Daoy (cell line): ENCODE data around the gene MPPED2. TPM values are rescaled to one million over a fixed set of nuclear protein-coding genes. Genes with fewer than 3 reads are reported as not detected.

Source experiments
- DNase-seq: peaks from one replicate; pipeline ENCODE4 v3.0.0-alpha.2; 2015; ENCODE audit warnings: low read depth
- total RNA-seq: library from RNA; depleted of rRNA; stranded (reverse); fragments of >200 nt; shearing (Covaris generic); gene quantifications from 2 replicates; pipeline ENCODE4 v1.2.3, GENCODE V29; 2014

The MPPED2 gene
- total RNA-seq, 1 experiment from 2014 or later = 0.74 TPM

DNA sequence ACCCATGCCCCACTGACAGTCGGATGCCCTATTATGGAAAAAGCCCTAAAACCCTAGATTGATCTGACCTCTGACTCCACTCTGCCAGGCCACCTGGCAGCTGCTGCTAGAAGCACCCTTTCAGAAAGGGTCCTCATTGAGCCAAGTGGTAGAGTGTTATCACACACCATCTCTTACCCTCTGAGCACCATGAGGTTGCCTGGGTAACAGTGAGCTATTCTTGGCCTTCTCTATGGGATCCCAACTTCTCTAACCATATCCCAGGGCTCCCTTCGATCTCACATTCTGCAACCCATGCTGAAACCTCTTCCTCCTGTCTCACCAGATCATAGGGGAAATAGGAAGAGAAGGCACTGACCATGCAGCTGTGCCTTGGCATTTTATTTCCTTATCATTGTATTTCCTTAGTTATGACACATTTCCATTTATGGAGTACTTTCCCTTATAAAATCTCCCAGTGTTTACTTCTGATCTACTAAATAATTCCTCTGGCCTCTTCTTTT lies 52.7 kb downstream of the MPPED2 start:
- no peak for DNase-seq

- DNase-seq = no peak
These were observed 58.6 kb downstream of the MPPED2 start for GRCh38 chr11:30527566-30527965.

DNA sequence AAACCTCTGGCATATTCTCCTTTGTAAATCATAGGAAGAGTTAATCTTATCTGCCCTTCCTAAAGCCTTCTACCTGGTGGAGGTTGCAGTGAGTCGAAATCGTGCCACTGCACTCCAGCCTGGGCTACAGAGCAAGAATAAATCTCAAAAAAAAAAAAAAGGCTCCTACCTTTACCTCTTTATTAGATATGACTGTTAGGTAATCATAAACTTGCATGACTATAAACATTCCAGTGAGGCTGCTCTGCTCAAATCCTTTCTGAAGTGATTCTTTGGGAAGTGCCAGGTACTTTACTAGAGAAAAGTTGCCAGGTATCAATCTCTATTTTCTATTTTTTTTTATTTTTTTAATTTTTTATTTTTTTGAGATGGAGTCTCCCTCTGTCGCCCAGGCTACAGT lies 59.6 kb downstream of the MPPED2 start:
- DNase-seq = no peak

DNA sequence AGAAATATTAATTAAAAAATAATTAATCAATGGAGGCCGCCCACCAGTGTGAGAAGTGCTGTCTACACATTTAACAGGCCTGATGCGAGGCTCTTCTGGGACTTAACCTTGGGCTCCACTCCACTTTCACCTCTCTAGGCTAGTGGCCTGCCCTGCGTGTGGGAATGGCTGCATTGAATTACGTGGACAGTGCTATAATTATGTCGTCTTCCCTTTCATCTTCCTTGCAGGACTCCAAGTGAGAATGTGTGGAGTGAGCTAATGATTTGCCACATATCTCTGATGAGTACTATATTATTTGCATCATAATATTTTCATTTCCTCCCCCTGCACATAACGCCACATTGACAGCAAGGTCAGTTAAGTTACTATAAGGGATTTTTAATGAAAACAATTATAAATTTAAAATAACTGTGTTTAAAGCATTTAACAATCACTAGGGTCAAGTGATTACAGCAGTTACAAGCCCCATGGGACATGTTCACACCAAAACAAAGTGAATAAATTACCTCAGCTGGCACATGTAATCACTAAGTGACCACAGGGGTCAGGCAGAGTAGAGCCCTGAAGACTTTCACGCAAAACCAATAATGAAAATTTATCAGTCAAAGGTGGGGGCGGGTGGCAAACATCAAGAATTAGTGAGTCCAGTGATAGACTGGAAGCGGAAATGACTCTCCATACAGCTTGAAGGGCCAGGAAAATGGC lies 63.5 kb downstream of the MPPED2 start:
- no peak for DNase-seq

GRCh38 chr11:30521297-30522071 lies 64.7 kb downstream of the MPPED2 start:
- DNase-seq = no peak

DNA sequence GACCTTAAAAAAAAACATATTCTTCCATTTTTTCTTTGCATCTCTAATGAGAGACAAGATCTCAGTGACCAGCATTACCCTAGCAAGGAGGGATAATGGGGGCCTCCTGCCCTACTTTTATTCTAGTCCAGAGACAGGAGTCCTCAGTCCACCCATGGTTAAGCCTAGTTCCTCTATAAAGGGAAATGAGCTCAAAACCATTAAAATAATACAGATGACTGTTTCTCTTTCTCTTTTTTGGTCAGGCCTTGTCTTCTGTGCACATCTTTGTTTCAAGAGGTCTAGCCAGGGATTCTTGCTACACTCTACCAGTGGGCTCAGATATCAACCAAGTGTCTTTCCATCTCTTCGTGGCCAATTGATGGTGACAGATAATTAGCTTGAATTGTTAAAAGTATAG lies 73.1 kb downstream of the MPPED2 start:
- no peak for DNase-seq

DNA sequence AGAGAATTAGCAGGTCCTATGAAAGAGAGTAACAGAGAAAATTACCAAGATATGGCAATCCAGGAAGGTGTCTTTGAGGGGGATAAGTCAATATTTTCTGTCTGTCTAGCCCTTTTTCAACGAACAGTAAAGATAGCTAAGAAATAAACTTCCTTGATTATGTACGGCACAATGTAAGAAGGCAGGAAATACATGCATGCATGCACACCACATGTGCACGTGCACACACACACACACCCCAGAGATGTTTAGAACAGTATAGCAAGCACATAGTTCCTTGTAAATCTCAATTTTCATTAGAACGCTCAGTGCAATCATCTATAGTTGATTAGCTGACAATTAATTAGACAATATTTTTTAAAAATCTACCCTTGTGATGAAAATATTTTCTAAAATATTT lies 74.7 kb downstream of the MPPED2 start:
- no peak for DNase-seq

DNA sequence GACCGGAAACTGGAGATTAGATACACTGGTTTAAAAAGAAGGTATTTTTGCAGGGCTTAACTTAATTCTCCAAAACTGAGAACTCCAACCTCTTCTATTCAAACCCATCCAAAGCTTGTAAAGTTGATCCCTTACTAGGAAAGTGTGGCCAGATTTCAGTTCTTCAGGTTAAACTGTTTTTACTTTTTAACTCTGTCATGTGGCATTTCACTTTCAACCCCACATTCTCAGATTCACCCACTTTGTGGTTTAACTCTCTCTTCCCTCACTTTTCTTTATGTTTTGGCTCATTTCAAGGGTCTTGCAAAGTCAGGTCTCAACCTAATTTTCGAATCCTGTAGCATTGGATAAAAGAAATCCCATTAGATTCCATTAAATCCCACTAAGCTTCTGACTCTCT lies 75.4 kb downstream of the MPPED2 start:
- no peak for DNase-seq

DNA sequence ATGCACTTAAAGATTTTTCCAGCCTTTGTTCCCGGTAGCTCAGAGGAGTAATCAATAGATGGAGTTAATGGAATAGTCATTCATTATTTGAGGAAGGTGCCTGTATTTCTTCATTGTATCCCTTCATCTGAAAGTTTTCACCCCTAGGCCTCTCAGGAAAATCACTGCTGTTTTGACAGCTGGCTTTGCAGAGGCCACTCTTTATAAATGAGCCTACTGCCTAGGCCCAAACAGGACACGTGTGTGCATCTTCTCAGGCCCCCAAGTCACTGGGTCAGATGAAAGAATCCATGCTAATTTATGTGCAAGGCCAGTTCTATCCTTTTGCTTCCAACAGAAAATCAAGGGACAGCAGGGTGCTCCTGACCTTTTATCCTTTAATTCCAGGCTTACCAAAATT lies 76.8 kb downstream of the MPPED2 start:
- DNase-seq = no peak

- DNase-seq = no peak
These were observed 77.6 kb downstream of the MPPED2 start for GRCh38 chr11:30508594-30508993.

GRCh38 chr11:30505603-30506002 lies 80.5 kb downstream of the MPPED2 start:
- no peak for DNase-seq

DNA sequence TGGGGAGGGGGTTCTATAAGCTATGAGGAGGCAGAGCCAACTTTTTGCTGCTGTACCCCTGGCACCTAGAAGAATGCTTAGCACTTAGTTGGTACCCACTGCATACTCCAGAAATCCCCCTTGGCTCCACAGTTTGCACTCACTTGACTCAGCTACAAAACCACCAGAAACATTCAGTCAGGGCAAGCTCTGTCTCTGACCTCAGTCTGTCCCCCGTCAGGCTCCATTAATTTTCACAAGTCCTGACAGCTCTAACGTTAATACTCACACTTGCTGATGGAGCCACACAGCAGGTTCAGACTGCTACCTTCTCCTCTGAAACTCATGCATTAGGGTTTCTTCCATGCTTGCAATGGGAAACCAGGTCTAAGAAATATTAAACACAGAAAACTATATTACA lies 81.7 kb downstream of the MPPED2 start:
- no peak for DNase-seq

DNA sequence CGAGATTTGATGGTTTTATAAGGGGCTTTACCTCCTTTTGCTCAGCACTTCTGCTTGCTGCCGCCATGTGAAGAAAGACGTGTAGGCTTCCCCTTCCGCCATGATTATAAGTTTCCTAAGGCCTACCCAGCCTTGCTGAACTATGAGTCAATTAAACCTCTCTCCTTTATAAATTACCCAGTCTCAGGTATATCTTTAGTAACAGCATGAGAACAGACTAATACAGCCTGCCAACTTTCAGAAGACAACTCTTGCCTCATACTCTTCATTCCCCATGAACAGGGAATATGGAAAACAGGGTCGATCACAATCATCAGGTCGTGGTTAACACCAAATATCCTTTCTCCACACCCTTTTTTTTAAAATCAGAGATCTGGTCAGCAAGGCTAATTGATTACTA lies 83.0 kb downstream of the MPPED2 start:
- no peak for DNase-seq

GRCh38 chr11:30502305-30502704 lies 83.8 kb downstream of the MPPED2 start:
- no peak for DNase-seq

- DNase-seq = no peak
These were observed 84.4 kb downstream of the MPPED2 start for GRCh38 chr11:30501744-30502143.

DNA sequence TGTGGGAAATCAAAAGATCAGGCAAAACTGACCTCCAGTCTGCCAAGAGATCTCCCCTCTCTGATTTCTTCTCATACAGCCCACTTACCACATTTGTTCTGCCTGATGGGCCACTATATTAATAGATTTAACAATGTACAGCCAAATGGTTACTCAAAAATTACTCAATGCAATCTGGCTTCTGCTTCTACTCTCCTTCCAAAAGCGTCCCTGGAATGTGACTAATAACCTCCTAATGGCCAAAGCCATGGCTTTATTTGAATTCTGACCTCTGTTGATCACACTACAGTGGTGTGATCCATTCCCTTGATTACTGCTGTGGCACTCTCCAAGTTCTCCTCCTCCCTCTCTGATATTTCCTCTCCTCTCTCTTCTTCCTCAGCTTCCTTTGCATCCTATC lies 86.2 kb downstream of the MPPED2 start:
- no peak for DNase-seq

DNA sequence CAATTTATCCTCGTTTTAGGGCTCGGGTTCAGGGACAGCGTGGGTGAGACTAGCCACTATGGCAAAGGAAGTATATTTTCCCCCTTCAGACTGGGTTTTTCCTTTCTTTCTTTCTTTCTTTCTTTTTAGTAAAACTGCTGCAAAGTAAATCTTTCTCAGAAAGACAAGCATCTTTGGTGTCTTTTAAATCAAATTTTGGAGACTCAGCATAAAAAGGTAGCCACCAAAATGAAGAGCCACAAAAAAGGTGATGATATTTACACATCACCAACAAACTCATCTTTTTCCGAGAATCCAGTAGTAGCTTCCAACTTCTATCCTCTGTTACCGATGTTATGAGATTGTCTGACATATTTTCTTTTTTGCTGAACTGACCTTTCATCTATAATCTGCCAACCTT lies 88.6 kb downstream of the MPPED2 start:
- DNase-seq = no peak

DNA sequence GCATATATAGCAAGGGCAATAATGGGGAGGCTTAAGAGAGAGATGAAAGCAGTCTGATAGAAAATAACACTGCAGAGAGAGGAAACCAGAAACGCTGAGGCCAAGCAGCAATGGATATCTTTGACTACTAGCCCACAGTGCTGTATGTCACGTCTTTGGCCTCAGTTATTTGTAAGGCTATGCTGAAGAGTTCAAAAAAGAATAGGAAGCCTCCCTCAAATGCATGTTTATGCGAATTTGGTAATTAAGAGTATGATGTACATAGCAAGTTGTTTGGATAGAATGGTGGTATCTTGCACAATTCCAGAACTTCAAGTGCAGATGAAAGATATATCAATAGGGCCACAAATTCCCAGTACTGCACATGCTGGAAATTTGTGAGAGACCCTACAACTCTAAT lies 89.2 kb downstream of the MPPED2 start:
- no peak for DNase-seq

GRCh38 chr11:30495437-30495836 lies 90.7 kb downstream of the MPPED2 start:
- no peak for DNase-seq

- no peak for DNase-seq
These were observed 96.6 kb downstream of the MPPED2 start for GRCh38 chr11:30489511-30489910.

DNA sequence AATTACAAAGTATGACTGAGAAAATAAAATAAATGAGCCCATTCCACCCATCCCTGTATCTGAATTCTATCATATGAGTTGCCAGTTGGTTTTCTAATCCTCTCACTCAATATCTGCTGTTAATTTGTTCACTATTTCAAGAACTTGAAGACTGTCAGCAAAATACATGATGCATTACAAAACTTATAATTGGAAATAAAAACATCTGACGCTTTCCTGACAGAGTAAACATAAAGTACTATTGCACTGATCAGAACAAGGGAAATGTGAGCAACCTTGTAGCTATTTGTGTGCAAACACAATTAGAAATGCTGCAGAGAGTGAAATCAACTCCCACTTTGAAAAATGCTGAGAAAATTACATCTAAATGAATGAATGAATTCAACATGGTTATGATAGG lies 97.1 kb downstream of the MPPED2 start:
- no peak for DNase-seq

GRCh38 chr11:30488304-30488998 lies 97.7 kb downstream of the MPPED2 start:
- DNase-seq = peak; percentile 39
